Stimulated activated CD8-positive, alpha-beta memory T cell treated with anti-CD3 and anti-CD28 coated beads, Interleukin-15, amount 100 ng/mL, for 1 hour (primary cell): ENCODE results near the gene PRKCA.
"Not testable (repeated sequence)": the region's sequence is repeated elsewhere in the genome, so short reads cannot be mapped to it uniquely, and the experiment has no call there.

Source experiments
- DNase-seq: peaks from one replicate; pipeline ENCODE4 v3.0.0-alpha.2; 2020; ENCODE audit warnings: low read depth

PRKCA gene

GRCh38 chr17:66326476-66327047 lies 24.1 kb downstream of the PRKCA start:
- DNase-seq: no peak

DNA sequence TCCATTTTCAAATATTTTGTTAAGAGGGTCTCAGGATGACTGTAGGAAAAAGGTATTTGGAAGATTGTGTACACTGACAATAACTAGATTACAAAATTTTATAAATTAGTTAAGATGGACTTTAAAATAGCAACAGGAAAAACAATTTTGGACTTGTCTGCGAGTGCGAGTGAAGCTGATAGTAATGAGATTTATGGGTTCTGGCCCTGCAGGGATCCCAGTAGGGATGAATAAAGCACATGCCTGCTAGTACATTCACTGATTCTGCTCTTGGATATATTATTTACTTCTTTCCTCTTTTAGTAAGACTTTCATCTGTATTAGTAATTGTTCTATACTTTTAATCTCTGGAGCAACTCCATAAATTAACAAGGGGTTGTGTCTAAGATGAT lies 28.2 kb downstream of the PRKCA start:
- DNase-seq: no peak

DNA sequence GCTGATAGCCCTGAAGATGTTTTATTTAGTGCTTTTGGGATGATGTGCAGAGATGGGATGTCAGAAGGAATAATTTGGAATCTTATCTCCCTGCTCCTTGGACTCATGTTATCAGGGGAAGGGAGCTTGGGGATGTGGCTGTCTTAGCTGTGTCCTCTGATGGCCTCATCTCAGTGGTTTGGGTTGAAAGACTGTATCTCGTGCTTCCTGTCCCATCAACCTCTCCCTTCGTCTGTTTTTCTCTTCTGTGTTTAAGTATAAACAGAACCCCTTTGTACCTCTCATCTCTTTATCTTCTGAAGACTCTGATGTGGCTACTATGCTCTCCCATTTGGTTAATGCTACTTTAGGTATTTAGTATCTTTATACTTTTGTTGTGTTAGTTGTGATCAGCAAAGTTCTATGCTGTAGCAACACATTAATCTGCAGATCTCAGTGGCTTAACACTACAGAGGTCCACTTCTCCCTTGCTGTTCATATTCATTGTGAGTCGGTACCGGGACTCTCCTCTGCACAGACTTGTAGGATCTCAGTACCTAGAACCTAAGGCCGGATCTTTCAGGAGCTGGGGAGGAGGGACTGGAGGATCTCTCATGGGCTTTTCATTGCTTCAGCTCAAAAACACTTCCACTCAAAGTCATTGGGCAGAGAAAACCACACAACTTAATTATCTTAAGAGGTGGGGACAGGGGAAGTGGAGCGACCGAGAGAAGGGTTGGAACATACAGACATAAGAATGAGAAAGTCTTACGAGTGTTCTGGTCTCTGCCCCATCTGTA lies 28.8 kb downstream of the PRKCA start:
- DNase-seq: no peak

GRCh38 chr17:66335797-66336196 lies 33.4 kb downstream of the PRKCA start:
- no peak for DNase-seq

- DNase-seq: no peak
These were observed 34.9 kb downstream of the PRKCA start for GRCh38 chr17:66337268-66337667.

DNA sequence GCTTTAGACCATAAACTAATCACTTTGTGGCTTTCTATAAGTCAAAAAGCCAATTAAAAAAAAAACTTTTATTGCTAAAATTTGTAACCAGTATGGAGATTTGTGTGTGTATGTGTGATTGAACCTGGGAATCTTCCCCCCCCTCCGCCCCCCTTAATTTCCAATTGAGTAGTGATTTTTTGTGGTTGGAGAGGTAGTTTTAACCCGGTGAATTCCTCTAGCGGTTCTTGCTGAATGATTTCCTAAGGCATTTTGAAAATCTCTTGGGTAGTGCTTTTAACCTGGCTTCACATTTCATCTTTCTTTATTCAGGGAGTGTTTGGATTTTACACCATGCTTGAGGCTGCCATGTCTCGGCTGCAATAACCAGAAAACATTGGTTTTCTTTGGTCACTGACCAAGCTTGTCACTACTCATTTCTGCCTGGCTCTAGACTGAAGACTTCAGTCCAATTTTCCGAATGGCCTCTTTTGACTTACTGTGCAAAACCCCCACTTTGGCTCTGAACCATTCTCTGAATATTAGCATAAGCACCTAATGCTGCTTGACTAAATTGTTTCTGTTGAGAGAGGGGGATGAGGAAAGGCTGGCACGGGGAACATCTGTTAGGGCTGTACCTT lies 35.6 kb downstream of the PRKCA start:
- DNase-seq: no peak

DNA sequence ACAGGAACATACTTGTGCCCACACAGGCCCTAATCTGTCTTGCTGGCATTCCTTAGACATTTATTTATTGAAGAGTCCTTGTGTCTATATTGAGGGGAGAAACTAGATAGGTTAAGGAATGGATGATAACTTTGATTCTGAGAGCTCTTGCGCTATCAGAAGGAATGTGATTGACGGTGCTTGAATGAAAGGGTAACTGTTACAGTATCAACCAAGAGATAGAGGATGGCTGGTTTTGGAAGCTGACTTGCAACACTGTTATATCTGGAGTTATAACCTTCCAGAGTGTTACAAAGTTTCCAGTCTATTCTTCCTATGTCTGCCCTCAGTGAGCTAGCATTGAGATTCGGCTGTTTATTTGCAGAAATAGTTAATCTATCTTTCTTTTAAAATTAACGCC lies 36.5 kb downstream of the PRKCA start:
- DNase-seq: no peak

DNA sequence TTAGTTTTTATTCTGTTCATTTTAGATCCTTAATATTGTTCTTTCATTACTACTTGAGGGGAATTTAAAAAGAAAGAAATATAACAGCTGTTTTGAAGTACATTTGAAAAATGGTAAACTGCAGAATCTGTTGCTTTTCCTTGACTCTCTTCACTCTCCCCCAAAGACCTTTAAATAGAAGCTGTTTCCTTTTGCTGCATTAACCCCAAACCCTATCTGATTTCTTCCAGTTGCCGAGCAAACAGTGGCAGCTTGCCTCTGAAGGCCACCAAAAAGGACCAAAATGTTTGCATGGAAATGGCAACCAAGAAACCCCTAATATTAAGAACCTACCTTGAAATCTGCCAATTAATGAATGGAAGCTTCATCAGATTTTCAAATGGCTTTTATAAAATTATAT lies 37.1 kb downstream of the PRKCA start:
- DNase-seq: no peak

DNA sequence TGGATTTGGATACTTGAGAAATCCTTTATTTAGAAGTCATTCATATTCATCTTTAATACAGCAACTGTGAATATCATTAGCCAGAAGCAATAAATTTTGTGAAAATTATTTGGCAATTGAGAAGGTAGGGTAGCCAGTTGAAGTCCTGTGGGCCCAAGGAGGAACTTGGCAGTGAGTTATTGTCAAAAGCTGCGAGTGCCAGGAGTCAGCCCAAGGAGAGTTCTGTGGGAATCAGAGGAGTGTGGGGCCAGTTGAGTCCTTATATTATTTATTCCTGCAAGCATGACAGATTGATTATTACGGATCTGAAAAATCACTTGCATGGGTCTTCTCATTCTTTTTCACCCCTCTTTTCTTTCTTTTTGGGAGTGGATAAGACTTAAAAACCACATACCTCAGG lies 38.3 kb downstream of the PRKCA start:
- DNase-seq: no peak

DNA sequence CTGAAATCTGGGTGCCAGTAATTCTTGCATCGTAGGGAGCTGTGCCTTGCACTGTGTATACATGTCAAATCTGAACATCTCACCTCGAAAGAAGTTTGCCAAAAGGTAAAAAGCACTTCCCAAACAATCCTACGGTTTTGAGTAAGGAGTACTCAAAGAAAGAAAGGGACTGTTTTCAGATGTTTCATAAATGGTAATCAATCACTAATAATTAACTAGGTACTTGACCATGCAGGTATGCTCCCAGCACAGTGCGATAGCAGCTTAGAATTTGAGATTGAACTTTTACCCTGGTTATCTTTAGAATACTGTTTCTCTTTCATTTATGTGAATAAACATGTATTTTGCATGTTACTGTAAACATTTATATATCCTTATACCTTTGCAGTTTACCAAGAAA lies 39.0 kb downstream of the PRKCA start:
- DNase-seq: no peak

DNA sequence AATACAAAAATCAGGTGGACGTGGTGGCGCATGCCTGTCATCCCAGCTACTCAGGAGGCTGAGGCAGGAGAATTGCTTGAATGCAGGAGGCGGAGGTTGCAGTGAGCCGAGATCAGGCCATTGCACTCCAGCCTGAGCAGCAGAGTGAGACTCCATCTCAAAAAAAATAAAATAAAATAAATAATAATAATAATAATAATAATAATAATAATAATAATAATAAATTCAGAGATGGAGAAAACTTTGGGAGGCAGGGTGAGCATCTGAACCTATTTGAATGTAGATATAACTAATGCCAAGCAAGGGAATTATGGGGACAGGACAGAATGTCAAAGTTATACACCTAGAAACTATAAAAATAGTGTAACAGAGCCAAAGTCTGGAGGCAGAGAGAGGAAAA lies 39.9 kb downstream of the PRKCA start:
- not testable (repeated sequence) for DNase-seq

DNA sequence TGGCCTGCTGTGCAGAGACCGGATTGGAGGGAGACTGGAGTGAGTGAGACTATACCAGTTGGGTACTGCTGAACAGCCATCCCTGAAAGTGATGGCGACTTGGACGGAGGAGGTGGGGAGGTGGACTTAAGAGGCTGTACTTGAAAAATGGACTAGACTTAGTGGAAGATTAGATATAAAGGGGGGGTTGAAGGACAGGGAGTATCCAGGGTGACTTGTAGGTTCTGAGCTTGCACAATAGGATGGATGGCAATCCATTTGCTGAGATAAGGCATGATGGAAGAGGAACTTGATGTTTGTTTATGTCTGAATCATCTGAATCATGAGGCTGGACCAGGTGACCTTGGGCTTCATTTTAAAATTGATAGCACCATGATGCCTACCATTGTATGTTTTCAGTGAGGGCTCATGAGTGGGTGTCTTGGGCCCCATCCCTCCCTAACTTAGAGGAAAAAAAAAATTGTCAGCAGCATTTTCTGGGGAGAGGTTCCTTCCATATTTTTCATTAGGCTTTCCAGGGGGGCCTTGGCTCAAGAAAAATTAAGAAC lies 41.2 kb downstream of the PRKCA start:
- no peak for DNase-seq

GRCh38 chr17:66344473-66344872 lies 42.1 kb downstream of the PRKCA start:
- no peak for DNase-seq

- no peak for DNase-seq
These were observed 42.9 kb downstream of the PRKCA start for GRCh38 chr17:66345264-66345663.

GRCh38 chr17:66345949-66346638 lies 43.7 kb downstream of the PRKCA start:
- not testable (repeated sequence) for DNase-seq

DNA sequence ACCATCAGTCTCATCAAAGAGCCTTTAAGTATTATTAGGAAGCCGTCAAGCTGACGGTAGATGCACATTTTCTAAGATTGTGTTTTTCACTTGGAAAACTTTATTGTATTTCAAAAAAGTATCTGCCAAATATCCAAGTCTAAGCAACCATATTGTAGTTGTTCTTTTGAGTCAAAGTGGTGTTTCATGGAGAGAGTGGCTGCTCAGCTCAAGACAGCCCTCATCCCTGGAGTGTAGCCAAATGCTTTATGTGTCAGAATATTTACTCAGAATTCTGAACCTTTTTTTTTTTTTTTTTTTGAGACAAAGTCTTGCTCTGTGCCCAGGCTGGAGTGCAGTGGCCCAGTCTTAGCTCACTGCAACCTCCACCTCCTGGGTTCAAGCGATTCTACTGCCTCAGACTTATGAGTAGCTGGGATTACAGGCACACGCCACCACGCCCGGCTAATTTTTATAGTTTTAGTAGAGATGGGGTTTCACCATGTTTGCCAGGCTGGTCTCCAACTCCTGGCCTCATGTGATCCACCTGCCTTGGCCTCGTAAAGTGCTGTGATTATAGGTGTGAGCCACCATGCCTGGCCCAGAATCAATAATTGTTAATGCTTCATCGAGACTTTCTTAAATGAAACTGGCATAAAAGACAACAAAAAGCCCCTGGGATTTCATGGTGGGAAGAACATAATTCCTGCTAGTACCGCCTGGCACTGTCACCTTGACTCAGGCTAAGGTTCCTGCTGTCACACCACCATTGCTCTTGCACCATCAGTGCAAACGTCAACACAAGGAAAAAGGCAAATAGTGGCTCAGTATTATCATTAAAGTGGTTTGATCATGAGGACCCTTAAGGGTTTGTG lies 45.5 kb downstream of the PRKCA start:
- DNase-seq: no peak

DNA sequence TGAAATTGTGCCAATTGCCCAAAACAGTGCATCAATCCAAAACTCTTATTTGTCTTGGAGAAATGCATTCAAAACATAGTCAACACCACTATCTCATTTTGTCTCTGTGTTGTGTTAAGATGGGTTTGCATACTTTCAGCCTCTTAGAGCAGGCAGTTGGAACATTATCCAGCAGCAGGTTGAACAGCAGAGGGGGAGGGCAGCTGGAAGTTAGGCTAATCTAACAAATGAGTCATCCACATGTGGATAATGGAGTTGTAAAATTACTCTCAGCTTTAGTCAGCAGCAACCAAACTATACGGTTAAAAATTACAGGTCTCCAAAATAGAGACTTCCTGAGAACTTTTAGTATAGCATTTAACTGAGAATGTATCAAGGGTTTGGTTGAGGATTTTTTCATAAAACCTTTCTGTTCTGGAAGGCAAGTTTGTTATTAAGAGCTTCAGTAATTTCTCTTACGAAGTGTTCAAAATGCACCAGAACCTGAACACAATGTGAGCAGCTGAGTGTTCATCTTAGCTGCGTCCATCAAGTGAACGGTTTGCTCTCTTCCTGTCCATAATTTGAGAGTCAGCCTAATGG lies 46.3 kb downstream of the PRKCA start:
- no peak for DNase-seq

DNA sequence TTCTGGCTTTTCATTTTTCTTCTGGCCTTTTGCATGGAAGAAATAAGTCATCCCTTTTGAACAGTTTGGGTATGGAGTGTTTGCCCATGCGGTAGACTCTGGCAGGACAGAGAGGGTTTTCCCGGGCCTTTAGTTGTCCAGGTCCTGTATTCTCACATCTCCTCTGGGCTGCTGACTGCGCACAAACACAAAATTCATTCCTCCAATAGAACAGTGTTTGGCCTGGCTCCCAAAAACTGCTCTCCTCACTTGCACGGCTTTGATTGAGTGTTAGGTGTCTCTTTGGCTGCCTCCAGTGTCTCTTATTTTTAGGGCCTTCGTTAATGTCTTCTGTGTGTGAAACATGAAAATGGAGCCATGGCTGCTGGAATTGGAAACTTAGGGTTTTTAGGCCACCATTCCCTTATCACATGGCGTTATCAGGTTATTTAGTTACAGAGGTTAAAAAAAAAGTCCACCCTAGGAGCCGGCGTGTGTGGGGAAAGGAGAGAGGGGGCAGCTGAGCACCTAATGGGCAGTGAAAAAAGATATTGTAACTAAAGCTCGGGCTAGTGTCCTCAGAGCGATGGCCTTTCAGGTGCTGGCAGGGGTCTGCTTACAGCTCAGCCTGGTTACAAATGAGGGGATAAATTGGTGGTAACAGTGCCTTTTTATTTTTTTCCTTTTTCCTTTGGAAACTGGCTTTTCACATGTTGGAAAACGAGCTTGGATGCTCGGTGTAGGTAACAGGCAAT lies 47.3 kb downstream of the PRKCA start:
- no peak for DNase-seq

DNA sequence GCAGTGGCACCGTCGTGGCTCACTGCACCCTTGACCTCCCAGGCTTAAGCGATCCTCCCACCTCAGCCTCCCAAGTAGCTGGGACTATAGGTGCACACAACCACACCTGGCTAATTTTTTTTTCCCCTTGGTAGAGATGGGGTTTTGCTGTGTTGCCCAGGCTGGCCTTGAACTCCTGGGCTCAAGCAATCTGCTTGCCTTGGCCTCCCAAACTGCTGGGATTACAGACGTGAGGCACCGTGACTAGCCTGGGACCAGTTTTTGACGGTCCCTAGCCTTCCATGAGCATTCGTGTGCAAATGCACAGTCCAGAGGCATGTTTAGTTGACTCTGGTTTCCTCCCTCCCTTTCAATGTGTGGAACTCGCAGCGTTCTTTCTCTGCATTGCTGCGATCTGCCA lies 48.2 kb downstream of the PRKCA start:
- not testable (repeated sequence) for DNase-seq

- no peak for DNase-seq
These were observed 48.6 kb downstream of the PRKCA start for GRCh38 chr17:66351033-66351432.

DNA sequence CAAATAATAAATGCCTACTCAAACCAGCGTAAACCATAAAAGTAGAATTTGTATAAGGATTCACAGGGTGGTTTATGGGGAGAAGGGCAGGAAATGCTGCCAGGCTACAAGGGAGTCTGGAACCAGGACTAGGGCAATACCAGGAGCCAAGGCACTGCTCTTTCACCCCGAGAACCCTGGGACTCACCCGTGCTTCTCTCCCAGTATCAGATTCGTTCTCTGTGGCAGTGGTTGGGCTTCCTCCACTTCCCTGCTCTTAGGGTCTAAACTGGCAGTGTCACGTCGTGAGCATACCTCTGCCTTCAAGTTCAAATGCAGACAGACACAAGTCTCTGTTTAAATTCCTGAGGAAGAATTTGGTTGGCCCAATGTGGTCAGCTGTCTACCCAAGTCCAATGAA lies 49.3 kb downstream of the PRKCA start:
- DNase-seq: no peak
